ENCODE data around the gene TNFRSF14. TPM values are rescaled to one million over a fixed set of nuclear protein-coding genes. Genes with fewer than 3 reads are reported as not detected.

The TNFRSF14 gene
- total and polyA plus RNA-seq, 2 donors (not counting 1 experiment from before 2014, with no cell fraction given) = 239 to 427 TPM

GRCh38 chr1:2533365-2533764, 22.8 kb upstream of the TNFRSF14 start:
- no peak overlapping the region for H3K9ac ChIP-seq (ENCODE audit: low read length)
- Mint-ChIP-seq H3K9me3 (ENCODE audit: insufficient read depth) (no peaks in the 10 kb centered on the region), H3K27ac (no peak overlapping the region), H3K4me1 (peaks cover 14% of the 10 kb centered on the region), H3K4me3 (no peak overlapping the region), H3K27me3 (peaks cover 15% of the 10 kb centered on the region)
- no peak for DNase-seq
- intact Hi-C loops (cut with micrococcal nuclease) = no loop called here
- no peak for TF ChIP-seq CTCF (IDR thresholded peaks at IDR 0.05)
- TF ChIP-seq EZH2 (IDR thresholded peaks at IDR 0.05; ENCODE audit: borderline replicate concordance, insufficient read depth, low read depth, low read length, poor library complexity, severe bottlenecking) = no peak
- POLR2A ChIA-PET = no interaction called here
- peaks cover 0 to 49% (median 23%) of the 10 kb centered on the region in 4 experiments for H3K27me3 ChIP-seq (replicated peaks in 1 of 4; ENCODE audit: control extremely low read depth in 1 of 4, control insufficient read depth in 3 of 4, insufficient read depth in 4 of 4, low read length in 3 of 4)
- peaks cover 22 to 24% of the 10 kb centered on the region in 2 donors for H3K4me1 ChIP-seq (ENCODE audit: control insufficient read depth in 2 of 2, insufficient read depth in 2 of 2, low read length in 2 of 2)
- H3K36me3 ChIP-seq (replicated peaks in 1 of 2; ENCODE audit: control extremely low read depth in 1 of 2, control insufficient read depth in 1 of 2, extremely low read depth in 1 of 2, insufficient read depth in 2 of 2, low read length in 1 of 2) = no peaks in the 10 kb centered on the region
- H2AFZ ChIP-seq (ENCODE audit: insufficient read depth, low read depth, low read length, poor library complexity, severe bottlenecking) = no peak overlapping the region
- H3K9me3 ChIP-seq (ENCODE audit: control extremely low read depth in 1 of 3, control insufficient read depth in 2 of 3, insufficient read depth in 1 of 3, low read length in 2 of 3) = peaks cover 0 to 11% (median 0%) of the 10 kb centered on the region in 3 donors
- H3K27ac ChIP-seq (ENCODE audit: low read length in 2 of 2) = no peak overlapping the region
- 95% methylated on average over 6 of the region's 11 CpGs for WGBS (ENCODE audit: insufficient coverage)
- no peak overlapping the region for H3K4me3 ChIP-seq (ENCODE audit: control extremely low read depth in 1 of 5, extremely low read depth in 1 of 5, insufficient read depth in 1 of 5, low read depth in 2 of 5, low read length in 4 of 5)
- CTCF ChIA-PET = interaction anchor here (0.9 kb wide), 1 partner anchor 15 kb away, joined by 3 read pairs; no protein-coding TSS in a partner anchor
- H3K79me2 ChIP-seq (ENCODE audit: control insufficient read depth, insufficient read depth, low read length) = no peaks in the 10 kb centered on the region
- peaks cover 17% of the 10 kb centered on the region for H4K20me1 ChIP-seq (ENCODE audit: control insufficient read depth, insufficient read depth, low read length, poor library complexity, severe bottlenecking)
- no peak for ATAC-seq (ENCODE audit: low read depth)
- H3K4me2 ChIP-seq (replicated peaks; ENCODE audit: low read depth, low read length, poor library complexity, severe bottlenecking) = no peak overlapping the region

GRCh38 chr1:2534315-2534686, 21.9 kb upstream of the TNFRSF14 start:
- Histone ChIP-seq H3K79me2 (ENCODE audit: control insufficient read depth, insufficient read depth, low read length) (no peaks in the 10 kb centered on the region), H3K9me3 (ENCODE audit: control extremely low read depth in 1 of 3, control insufficient read depth in 2 of 3, insufficient read depth in 1 of 3, low read length in 2 of 3) (peaks cover 0 to 17% (median 0%) of the 10 kb centered on the region in 3 donors), H3K4me3 (ENCODE audit: control extremely low read depth in 1 of 5, extremely low read depth in 1 of 5, insufficient read depth in 1 of 5, low read depth in 2 of 5, low read length in 4 of 5) (no peak overlapping the region), H3K4me2 (replicated peaks; ENCODE audit: low read depth, low read length, poor library complexity, severe bottlenecking) (no peak overlapping the region), H3K27ac (ENCODE audit: low read length in 2 of 2) (no peak overlapping the region), H3K9ac (ENCODE audit: low read length) (no peak overlapping the region), H4K20me1 (ENCODE audit: control insufficient read depth, insufficient read depth, low read length, poor library complexity, severe bottlenecking) (peaks cover 17% of the 10 kb centered on the region), H2AFZ (ENCODE audit: insufficient read depth, low read depth, low read length, poor library complexity, severe bottlenecking) (no peak overlapping the region), H3K27me3 (replicated peaks in 1 of 4; ENCODE audit: control extremely low read depth in 1 of 4, control insufficient read depth in 3 of 4, insufficient read depth in 4 of 4, low read length in 3 of 4) (peaks cover 0 to 47% (median 22%) of the 10 kb centered on the region in 4 experiments), H3K4me1 (ENCODE audit: control insufficient read depth in 2 of 2, insufficient read depth in 2 of 2, low read length in 2 of 2) (peaks cover 15% of the 10 kb centered on the region in 2 donors), H3K36me3 (replicated peaks in 1 of 2; ENCODE audit: control extremely low read depth in 1 of 2, control insufficient read depth in 1 of 2, extremely low read depth in 1 of 2, insufficient read depth in 2 of 2, low read length in 1 of 2) (no peaks in the 10 kb centered on the region)
- WGBS (ENCODE audit: insufficient coverage) = 10% methylated on average over 2 of the region's 7 CpGs
- ATAC-seq (ENCODE audit: low read depth) (no peak), DNase-seq (no peak)
- peaks cover 15% of the 10 kb centered on the region for H3K27me3 Mint-ChIP-seq
- intact Hi-C loops (cut with micrococcal nuclease) = no loop called here
- no peak overlapping the region for H3K27ac Mint-ChIP-seq
- TF ChIP-seq EZH2 (IDR thresholded peaks at IDR 0.05; ENCODE audit: borderline replicate concordance, insufficient read depth, low read depth, low read length, poor library complexity, severe bottlenecking) (no peak), CTCF (IDR thresholded peaks at IDR 0.05) (no peak)
- POLR2A ChIA-PET = no interaction called here
- H3K9me3 Mint-ChIP-seq (ENCODE audit: insufficient read depth) = no peaks in the 10 kb centered on the region
- peaks cover 7% of the 10 kb centered on the region for H3K4me1 Mint-ChIP-seq
- H3K4me3 Mint-ChIP-seq = no peak overlapping the region
- CTCF ChIA-PET = interaction anchor here (0.7 kb wide), 1 partner anchor 12 kb away, joined by 4 read pairs; no protein-coding TSS in a partner anchor

All from B cell (primary cell).